Measurements from ENCODE around the gene MICAL1.

DNA sequence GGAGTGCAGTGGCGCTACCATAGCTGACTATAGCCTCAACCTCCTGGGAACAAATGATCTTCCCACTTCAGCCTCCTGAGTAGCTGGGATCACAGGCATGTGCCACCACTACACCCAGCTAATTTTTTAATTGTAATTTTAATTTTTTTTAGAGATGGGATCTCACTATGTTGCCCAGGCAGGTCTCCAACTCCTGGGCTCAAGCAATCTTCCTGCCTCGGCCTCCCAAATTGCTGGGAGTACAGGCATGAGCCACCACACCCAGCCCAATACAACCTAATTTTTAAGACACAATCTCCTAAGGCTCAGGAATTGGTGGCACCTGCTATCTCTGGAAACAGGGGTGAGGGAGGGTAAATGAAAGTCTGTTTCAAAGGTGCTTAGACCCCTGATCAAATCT is 21.6 kb upstream of the MICAL1 start:
- TF ChIP-seq CTCF (IDR thresholded peaks at IDR 0.05; ENCODE audit: poor library complexity, severe bottlenecking) (no peak), TAF1 (IDR thresholded peaks at IDR 0.05; ENCODE audit: low read depth) (no peak), EZH2 (IDR thresholded peaks at IDR 0.05; ENCODE audit: borderline replicate concordance, insufficient read depth, low read length, poor library complexity, severe bottlenecking) (no peak), POLR2AphosphoS5 (IDR thresholded peaks at IDR 0.05) (no peak)

Data from neural cell (in vitro differentiated cells).